Kidney tubule cell (primary cell): ENCODE results near the gene RBBP4.
"Not testable (repeated sequence)": the region's sequence is repeated elsewhere in the genome, so short reads cannot be mapped to it uniquely, and the experiment has no call there.

ENCODE experiments used
- DNase-seq: peaks from one replicate; pipeline ENCODE4 v3.0.0-alpha.2; 2018; ENCODE audit warnings: low spot score

RBBP4 gene

DNA sequence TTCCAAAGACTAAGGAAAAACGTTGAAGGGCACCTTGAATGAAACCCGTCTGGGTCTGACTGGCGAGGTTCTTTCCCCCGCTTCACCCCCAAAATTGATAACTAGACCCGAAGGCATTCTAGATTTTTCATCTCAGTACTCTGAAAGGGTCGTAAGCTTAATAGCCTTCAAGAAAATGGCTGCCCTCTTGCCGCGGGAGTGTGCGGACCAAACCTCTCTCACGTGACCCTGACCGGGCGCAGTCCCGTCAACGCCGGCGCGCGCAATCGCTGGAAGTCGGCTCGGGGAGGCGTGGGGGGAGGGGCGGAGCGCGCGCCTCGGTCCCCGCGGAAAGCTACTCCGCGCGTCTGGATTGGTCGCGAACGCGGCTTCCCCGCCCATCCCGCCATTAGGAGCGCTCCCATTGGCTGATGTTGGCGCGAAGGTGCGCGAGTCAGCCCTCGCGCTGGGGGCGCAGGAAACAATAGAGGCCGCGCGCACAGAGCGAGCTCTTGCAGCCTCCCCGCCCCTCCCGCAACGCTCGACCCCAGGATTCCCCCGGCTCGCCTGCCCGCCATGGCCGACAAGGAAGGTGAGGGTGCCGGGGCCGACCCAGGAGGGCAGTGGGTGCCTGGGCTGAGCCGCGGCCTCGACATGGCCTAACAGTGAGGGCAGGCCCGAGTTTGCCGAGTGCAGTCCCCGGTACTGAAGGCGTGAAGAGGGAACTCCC, at the start of gene RBBP4:
TSS of gene RBBP4 (plus strand) at position 457 of the 709 bp plus-strand sequence. CDS start at position 556, 99 bp downstream.
- DNase-seq = peak; percentile 97

DNA sequence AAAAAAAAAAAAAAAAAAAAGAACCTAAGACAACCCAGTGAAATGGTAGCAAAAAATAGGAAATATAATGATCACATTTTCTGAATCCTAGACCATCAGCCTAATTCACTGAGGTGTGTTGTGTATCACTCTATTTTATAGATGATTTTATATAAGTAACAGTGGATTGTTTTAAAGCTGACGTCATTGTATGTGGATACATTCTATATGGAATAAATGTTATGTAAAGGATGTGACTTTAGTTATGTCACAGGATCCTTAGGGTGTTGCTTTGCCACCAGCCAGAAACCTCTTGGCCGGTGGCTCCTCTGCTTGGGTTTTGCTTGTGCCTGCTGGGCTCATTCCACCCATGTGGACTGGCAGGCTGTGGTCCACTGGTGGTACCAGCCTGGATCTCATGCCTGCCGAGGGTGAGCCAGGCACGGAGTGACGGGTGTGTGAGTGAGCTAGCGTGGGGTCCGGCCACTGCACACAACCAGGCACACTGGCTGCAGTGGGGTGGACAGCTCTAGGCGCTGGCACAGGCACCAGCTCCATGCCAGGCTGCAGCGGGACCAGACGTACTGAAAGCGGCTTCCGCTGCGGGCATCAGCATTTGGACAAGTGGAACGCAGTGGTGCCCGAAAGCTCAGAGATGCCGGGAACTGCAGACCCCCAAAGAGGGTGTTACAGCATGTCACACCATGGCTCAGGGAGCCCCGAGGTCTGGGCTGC, 45.1 kb upstream of the RBBP4 start:
- no peak for DNase-seq

DNA sequence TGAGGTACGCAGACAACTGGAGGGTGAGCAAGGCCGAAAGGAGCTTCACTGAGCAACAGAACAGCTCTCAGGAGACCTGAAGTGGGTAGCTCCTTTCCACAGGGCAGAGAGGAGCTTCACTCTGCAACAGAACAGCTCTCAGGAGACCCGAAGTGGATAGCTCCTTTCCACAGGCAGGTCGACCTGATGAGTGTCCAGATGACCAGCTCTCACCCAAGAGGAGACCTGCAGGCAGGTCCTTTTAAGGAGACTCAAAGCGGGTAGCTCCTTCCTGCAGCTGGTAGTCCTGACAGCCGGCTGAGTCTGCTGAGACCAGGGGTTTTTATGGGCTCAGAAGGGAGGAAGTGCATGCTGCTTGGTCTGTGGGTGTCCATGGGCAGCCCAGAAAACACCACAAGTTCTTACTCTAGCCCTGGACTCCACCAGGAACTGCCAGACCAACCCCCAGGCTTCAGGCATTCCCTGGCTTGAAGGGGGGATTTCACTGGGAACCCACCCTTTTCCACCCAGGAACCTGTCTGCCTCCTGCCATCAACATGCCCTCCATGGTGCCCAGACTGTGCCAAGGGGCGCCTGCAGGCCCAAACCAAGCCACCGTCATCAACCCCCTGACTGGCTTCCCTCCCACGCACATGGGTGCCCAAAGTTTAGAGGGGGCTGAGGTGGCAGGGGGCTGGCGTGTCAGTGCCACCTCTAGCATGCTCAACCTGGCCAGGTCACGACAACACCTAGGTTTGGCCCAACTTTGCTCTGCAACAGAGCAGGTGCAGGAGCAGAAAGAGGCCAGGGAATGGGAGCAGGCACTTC, 44.2 kb upstream of the RBBP4 start:
- no peak for DNase-seq

DNA sequence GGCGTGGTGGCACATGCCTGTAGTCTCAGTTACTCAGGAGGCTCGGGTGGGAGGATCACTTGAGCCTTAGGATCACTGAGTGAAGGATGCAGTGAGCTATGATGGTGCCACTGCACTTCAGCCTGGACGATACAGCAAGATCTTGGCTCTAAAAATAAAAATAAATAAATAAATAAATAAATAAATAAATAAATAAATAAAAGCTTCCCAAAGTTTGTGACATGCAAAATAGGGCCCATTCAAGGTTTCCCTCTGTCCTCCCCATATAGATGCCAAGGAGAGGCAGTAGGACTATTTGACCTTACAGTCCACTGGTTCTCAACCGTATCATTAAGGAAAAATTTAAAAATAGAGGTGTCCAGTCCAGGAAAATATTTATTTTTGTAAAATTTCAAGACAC, 41.8 kb upstream of the RBBP4 start:
- DNase-seq = no peak

DNA sequence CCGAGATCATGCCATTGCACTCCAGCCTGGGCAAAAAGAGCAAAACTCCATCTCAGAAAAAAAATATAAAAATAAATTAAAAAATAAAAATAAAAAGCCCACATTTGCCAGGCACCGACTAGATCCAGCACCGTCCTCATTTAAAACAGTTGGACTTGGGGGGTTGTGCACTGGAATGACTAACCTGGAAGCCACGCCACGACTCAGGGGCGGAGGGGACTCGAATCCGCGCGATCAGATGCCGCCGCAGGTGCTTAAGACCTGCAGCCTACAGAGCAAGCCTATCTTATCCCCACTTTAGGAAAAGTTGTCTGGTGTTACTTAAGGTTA, 39.2 kb upstream of the RBBP4 start:
- no peak for DNase-seq

DNA sequence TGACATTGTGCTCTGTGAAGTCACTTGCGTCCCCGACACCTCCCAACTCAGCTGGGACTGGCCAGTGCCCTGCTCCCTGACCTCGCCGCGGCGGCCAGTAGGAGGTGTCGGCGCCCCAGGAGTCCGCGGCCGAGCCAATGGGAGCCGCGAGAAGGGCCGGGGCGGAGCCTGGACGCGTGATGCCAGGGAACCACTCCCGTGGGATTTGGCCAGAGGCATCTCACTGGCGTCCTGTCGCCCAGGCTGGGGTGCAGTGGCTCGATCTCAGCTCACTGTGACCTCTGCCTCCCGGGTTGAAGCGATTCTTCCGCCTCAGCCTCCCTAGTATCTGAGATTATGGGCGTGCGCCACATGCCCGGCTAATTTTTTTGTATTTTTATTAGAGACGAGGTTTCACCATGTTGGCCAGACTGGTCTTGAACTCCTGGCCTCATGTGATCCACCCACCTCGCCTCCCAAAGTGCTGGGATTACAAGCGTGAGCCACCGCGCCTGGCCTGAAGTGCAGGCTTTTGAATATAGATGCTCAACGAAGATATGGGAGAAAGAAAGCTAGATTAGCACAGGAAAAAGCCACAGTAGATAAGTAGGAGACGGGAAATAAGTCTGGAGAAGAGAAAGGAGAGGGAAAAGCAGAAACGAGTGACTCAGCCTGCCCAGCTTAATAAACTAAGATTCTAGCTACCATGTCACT, 38.7 kb upstream of the RBBP4 start:
- DNase-seq = peak; percentile 90

DNA sequence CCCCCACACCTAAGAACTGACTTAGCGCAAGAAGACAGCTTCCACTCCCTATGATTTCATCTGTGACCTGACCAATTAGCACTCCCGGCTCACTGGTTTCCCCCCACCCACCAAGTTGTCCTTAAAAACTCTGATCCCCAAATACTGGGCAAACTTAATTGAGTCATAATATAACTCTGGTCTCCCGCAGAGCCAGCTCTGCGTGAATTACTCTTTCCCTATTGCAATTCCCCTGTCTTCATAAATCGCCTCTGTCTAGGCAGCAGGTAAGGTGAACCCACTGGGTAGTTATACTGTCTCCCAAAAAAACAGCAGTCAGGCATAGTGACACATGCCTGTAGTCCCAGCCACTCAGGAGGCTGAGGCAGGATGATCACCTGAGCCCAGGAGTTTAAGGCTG, 37.5 kb upstream of the RBBP4 start:
- DNase-seq = no peak

DNA sequence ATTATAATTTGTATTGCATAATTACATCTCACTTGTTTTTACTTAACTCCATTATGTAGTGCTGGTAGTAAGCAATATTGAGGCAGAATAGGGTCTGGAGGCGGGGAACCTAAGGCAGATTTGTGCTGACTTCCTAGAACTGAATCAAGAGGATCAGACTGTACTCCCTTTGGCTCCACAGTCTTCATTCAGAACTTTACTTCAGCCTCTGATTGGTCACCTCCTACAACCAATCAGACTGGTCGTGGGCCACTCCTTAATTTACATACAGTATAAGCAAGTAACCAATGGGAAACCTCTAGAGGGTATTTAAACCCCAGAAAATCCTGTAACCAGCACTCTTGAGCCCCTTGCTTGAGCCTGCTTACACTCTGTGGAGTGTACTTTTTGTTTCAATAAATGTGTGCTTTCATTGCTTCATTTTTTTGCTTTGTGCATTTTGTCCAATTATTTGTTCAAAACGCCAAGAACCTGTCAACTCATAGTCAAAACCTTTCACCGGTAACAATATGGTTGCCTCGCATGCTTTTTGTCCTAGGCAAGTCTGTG, 32.3 kb upstream of the RBBP4 start:
- no peak for DNase-seq

DNA sequence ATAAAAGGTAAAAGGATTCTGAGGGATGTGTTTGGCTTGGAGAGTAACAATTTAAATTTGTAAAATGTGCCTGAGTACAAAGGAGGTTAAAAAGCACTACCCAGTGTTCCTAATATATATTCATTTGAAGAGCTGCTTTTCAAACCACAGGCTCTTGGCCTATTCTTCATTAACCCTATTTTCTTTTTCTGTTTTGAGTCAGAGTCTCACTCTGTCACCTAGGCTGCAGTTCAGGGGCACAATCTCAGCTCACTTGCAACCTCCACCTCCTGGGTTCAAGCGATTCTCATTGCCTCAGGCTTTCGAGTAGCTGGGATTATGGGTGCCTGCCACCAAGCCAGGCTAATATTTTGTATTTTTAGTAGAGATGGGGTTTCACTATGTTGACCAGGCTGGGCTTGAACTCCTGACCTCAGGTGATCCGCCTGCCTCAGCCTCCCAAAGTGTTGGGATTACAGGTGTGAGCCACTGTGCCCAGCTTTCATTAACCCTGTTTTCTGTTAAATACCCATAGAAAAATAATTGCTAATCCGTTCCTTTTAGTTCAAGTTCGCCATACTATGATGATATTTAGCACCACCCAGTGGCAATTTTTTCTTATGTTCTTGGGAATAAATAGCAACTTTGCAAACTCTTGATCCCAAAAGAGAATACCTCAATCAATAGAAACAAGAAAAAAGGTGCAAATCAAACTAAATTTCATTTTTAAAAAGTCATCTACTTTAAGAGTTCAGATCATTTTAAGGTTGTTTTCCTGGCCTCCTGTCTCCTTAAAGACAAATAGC, 31.1 kb upstream of the RBBP4 start:
- DNase-seq = no peak

DNA sequence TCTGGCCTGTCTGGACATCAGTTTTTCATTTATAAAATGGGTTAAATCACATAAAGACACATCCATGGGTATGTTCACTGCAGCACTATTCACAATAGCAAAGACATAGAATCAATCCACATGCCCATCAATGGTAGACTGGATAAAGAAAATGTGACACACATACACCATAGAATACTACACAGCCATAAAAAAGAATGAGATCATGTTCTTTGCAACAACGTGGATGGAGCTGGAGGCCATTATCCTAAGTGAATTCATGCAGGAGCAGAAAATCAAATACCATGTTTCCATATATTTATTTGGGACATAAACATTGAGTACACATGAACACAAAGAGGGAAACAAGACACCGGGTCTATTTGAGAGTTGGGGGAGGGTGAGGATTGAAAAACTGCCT, 28.8 kb upstream of the RBBP4 start:
- DNase-seq = no peak

DNA sequence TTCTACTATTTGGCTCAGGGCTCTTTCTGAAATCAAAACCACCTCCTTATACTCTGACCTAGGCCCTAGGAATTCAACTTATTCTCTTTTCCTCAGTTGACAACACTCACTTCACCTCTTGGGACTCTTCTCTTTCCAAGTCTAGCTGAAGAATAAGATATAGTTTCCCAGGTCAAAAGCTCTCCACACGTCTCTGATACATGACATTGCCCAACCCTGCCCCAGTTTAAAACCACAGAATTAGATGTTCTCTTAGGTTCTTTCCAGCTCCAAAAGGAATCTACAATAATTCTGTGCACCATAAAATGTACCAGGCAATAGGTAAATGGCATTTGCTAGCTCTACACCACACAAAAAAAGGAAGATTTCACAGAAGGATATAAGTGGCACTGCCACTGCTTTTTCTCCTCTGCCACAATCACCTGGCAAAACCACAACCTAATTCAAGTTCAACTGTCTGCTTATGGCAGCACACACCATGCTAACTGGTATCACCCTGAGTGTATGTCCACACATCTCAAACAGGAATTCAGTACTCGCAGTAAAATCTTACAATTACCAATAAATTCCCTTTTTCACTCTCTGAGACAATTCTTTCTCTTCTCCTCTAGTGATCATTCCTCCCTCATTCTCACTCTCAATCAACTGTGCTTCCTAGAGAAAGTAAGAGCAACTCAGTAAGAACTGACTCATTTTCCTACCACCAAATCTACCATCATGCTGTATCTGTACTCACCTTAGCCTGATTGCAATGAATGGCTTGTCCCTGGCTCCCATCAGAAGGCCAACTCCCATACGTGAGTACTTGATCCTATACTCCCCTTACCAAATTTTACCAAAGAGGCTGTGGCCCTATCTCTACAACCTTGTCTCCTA, 28.0 kb upstream of the RBBP4 start:
- no peak for DNase-seq

DNA sequence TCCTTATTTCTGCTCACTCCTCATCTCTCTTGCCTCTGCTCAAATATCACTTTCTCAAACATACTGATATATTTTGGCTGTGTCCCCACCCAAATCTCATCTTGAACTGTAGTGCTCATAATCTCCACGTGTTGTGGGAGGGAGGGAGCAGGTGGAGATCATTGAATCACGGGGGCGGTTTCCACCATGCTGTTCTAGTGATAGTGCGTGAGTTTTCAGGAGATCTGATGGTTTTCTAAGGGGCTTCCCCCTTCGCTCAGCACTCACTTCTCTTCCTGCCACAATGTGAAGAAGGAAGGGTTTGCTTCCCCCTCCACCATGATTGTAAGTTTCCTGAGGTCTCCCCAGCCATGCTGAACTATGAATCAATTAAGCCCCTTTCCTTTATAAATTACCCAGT, 27.2 kb upstream of the RBBP4 start:
- DNase-seq = no peak

DNA sequence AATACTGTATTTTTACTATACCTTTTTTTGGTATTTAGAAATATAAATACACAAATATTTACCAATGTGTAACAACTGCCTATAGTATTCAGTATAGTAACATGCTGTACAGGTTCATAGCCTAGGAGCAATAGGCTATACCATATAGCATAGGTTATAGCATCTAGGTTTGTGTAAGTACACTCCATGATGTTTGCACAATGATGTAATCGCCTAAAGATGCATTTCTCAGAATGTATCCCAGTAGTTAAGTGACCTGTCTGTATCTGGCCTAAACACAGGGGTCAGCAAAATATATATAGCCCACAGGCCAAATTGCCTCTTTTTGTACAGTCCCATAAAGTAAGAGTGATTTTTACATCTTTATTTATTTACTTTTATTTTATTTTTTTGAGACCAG, 24.8 kb upstream of the RBBP4 start:
- DNase-seq = no peak

DNA sequence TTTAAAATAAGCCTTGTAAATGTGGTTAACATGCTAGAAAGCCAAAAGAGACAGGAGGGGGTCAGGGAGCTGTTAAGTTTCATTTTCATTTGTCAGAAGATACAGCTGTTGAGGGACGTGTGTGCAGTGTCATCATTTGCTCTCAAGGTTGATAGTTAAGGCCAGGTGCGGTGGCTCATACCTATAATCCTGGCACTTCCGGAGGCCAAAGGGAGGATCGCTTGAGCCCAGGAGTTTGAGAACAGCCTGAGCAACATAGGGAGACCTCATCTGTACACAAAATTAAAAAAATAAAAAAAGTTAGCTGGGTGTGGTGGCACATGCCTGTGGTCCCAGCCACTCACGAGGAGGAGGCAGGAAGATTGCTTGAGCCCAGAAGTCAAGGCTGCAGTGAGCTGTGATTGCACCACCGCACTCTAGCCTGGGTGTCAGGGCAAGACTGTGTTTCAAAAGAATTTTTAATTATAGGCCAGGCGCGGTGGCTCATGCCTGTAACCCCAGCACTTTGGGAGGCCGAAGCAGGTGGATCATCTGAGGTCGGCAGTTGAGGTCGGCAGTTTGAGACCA, 23.3 kb upstream of the RBBP4 start:
- no peak for DNase-seq

DNA sequence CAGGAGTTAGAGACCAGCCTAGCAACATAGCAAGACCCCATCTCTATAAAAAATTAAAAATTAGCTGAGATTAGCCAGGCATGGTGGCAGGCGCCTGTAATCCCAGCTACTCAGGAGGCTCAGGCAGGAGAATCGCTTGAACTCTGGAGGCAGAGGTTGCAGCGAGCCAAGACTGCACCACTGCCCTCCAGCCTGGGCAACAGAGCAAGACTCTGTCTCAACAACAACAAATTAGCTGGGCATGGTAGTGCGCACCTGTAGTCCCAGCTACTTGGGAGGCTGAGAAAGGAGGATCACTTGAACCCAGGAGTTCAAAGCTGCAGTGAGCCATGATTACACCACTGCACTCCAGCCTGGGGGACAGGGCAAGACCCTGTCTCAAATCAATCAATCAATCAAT, 20.8 kb upstream of the RBBP4 start:
- DNase-seq = not testable (repeated sequence)

DNA sequence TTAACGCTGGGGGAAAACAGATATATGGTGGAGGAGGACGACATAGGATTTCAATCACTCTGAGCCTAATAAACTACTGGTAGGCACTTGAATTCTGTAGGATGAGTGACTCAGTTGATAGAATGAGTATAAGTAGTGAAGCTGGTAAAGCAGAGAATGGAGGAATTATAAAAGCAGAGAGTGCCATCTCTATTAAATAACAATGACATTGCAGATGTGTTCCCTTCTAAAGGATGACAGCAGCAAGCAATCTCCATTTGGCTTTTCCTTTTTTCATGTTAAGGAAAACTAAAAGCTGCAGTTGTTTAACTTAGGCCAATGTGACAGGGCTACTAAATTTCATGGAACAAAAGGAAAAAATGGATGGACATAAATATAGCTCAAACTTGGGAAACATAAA, 18.2 kb upstream of the RBBP4 start:
- DNase-seq = no peak

DNA sequence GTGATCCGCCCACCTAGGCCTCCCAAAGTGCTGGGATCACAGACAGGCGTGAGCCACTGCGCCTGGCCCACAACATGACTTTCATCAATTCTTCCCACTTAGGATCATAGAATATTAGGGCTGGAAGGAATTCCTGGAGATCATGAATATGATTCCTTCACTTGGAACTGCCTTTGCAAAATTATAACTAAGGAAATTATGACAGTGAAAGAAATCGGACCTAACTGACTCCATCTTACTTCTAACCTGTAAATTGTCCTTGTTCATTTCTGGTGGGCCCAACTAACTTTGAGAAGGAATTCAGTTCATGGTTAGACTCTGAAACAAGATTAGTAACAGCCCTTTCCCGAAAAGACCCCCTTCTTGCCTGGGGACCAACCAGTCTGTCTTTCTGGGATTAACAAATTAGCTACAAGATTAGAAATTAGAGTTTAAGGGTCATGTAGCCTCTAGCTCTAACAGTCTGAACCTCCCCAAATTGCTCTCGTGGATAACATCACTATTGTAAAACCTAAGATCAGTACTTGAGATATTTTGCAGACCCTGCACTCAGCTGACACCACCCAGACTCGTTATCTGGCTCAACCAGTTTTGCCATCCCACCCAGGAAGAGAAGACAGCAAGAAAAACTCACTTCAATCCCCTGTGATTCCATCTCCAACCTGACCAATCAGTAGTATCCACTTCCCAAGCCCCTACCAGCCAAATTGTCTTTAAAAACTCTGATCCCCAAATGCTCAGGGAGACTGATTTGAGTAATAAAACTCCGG, 15.3 kb upstream of the RBBP4 start:
- DNase-seq = no peak

DNA sequence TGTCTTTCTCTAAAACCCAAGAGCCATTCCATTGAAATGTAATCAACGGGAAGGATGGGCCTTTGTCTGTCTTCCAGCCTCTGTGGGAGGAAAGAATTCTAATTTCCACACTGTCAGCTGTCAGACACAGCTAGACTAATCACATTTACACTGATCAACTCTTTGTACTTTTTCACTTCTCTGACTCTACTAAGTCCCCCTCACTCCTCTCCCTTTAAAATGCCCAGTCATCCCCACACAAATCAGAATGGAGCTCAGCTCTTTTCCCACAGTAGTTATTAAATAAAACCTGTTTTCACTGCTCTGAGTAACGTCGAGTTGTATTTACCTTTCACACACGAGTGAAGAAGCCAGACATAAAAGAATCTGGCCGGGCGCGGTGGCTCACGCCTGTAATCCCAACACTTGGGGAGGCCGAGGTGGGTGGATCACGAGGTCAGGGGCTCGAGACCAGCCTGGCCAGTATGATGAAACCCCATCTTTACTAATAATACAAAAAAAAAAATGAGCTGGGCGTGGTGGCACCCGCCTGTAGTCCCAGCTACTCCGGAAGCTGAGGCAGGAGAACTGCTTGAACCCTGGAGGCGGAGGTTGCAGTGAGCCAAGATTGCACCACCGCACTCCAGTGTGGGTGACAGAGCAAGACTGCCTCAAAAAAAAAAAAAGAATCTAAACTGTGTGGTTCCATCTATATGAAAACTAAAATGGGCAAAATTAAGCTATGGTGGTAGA, 13.9 kb upstream of the RBBP4 start:
- peak; percentile 15 for DNase-seq
